NCI-H510A treated with DMSO at 0.1 percent for 48 hours (cell line): Measurements from ENCODE around the gene ETV3.

Experiments used
- DNase-seq: peaks from one replicate; lab custom pipeline; 2025; lab: John Stamatoyannopoulos, UW

Gene ETV3

DNA sequence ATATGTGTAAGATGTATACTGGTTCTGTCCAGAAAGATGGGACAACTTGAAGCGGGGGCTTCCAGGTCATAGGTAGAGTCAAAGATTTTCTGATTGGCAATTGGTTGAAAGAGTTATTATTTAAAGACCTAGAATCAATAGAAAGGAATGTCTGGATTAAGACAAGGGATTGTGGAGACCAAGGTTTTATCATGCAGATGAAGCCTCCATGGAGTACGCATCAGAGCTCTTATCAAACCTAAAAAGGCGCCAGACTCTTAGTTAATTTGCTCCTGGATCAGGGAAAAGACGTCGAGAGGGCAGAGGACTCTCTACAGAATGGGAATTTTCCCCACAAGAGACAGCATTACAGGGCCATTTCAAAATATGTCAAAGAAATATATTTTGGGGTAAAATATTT lies 23.7 kb upstream of the ETV3 start:
- no peak for DNase-seq

DNA sequence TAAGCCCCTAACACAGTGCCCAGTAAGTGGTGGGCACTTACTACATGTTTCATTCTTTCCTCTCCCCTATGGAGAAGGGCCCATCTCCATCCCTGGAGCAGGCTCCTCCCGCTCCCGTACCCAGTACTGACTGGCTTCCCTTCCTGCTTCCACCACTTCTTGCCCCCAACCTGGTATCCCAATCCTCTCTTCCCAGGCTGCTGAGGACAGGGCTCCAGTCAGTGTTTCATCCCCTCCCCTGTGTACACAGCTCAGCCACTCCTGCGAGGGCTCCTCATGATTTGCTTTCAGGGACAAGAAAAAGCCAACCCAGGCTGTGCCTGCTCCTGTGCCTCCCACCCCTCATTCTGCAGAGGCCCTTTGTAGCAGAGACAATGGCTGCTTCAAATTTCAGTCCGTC lies 20.8 kb upstream of the ETV3 start:
- DNase-seq: no peak

DNA sequence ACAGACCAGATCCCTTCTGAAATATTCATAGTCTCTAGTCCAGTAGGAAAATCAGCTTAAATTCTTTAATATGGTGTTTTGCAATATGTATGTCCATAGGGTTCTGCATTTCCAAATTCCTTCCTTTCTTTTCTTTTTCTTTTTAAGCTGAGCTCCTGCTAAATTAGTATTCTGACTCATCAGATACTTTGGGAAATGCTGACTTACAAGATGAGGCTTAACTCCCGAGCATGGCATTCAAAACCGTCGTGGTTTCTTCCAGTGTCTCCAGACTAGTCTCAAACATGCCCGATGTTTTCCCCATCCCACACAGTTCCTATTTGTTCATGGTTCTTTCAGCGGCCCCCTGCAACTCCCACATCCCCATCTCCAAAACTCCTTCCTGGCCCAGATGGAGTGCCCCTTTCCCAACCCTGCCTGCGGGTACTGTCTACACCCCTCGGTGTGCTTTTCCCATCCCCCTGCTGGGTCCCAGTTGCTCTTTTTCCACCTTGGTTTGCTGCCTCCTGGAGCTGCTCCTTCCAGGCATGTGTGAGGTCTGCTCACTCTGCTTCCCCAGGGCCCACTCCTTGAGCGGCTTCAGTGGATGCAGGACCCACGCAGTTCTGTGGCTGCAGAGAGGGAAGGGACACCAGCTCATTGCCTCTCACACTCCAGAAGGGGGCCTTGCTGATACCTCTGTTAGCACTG lies 19.5 kb upstream of the ETV3 start:
- no peak for DNase-seq

DNA sequence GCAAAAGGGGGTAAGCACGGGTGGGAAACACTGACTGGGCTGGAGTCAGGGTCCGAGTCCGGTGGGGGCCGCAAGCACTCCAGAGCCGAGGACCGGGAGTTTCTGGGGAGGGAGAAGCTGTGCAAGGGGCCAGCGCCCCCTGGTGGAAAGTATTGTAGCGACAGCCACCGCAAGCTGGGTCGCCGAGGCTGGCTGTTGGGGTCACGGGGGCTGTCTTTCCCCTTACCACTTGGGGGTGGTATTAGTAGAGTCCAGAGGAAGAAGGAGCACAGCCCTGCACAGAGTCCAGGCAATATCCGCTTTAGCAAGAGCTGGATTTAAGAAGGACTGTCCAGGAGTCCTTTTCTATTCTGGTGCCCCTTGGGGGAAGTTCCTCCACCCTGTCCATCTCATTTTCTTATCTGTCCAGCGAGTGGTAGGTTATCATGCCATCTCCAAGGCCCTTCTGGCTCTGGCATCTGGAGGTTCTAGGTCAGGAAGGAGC lies 17.9 kb upstream of the ETV3 start:
- DNase-seq: no peak

DNA sequence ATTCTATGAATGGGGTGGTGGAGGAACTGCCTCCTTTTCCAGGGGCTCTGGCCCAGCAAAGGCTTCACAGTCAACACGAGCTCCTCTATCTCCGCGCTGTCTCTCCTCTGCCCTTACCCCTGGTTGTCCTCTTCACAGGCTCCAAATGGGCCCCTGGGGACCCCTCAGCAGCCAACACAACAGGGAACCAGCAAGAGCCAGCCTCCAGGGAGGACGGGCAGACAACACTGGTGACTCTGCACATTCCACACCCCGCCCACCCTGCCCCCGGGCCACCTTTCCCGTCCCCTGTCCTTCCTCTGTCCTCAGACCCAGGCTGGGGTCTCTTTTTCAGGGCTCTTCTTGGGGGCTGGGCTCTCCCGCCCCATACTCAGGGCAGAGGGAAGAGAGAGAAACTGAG lies 17.5 kb upstream of the ETV3 start:
- DNase-seq: no peak

DNA sequence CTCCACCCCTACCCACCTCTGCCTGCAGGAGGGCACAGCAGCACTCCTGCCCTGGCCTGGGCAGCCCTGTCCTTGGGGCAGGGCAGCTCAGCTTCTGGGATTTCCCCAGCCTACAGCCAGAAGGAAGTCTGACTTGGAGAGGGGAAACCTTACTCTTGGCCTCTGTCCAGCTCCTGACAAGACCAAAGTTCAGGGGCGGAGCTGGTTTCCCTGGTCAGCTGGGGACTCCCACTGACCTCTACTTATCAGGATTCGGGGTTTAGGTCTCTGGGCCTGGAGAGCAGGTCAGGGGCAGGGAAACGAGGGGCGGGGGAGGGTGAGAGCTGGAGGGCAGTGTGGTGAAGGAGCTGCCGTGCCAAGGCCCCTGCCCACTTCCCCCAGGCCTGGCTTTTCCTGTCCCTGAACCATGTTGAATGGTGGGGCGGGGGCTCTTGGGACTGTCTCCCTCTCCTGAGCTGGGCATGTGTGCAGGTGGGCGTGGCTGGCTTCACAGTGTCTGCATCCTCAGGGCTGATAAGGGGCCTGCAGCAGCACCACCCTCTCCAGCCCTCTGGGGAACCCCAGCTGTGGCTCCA lies 16.8 kb upstream of the ETV3 start:
- no peak for DNase-seq

DNA sequence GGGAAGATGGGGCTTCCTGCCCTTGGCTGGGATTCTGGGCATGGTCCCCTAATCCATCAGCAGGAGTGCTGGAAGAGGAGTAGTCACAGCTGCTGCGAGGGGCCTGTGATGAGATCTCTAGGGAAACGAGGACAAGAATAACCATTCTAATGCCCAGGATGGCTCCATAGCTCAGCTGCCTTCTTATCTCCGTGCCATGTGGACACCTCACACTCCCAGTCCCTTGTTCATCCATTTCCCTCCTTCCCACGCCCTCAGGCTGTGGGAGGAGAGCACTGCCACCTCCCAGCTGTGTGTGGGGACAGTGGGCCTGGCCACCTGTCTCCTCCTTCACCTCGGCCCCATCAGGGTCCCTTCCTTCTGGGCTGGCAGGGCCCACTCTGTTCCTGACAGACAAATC lies 16.1 kb upstream of the ETV3 start:
- no peak for DNase-seq

DNA sequence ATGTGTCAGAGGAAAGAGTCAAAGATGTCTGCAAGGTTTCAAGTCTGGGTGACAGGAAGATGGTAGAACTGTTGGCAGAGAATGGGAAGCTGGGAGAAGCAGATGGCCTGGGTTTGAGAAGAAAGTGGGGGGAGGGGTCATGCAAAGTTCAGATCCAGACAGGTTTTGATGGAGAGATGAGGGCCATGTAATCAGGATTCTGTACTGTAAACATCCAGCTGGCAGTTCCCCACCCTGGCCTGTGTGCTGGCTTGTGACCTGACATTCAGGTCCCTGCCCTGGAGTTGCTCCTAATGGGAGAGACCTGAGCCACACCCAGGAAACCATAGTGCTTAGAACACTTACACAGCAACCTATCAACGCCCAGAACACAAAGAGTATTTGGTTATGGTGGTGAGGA lies 15.6 kb upstream of the ETV3 start:
- DNase-seq: no peak

DNA sequence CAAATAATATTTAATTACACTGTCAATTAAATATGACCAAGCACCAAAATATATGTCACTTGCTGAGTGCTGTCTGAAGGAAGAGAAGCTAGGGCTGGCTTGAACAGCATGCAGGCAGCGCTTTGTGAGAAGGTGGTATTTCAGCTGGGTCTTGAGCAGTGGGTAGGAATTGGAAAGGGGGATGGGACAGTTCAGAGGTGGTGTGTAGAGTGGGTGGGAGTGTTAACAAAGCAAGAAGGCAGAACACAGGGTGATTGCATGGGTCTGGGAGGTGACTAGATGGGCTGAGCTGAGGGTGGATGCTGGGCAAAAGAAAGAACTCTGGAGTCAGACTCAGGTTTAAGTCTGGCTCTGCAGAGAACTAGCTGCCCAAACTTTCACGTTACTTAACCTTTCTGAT lies 14.3 kb upstream of the ETV3 start:
- DNase-seq: no peak

DNA sequence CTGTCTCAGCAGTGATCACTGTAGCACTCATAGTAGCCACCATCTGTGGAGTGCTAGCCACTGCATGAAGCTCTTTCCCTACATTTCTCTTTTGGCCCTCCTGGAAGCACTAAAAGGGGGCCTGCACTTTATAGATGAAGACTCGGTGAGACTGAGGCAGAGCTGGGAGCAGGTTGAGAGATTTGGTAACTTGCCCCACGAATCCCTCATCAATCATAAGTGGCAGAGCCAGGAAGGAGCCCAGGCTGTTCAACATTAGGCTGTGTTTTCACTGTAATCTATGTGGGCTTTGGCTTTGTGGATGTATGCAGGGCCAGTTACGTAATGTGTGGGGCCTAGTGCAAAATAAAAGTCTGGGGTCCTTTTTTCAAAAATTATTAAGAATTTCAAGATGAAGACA lies 13.3 kb upstream of the ETV3 start:
- DNase-seq: no peak

DNA sequence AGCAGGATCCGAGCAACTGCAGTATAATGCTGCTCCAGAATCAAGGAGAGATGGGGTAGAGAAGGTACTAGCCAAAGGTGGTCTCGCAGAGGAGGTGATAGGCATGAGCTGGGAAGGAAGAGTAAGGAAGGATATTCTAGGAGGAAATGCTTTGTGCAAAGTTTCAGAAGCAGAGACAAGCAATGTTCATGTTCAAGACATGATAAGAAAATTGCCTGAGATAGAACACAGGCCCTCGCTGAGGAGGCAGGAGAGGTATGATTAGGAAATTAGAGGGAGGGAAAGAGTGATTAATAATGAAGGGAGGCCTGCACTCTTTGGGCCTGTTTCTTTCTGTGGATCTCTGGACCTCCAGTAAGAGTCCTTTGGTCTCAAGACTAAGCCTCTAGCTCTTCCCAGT lies 12.9 kb upstream of the ETV3 start:
- no peak for DNase-seq

DNA sequence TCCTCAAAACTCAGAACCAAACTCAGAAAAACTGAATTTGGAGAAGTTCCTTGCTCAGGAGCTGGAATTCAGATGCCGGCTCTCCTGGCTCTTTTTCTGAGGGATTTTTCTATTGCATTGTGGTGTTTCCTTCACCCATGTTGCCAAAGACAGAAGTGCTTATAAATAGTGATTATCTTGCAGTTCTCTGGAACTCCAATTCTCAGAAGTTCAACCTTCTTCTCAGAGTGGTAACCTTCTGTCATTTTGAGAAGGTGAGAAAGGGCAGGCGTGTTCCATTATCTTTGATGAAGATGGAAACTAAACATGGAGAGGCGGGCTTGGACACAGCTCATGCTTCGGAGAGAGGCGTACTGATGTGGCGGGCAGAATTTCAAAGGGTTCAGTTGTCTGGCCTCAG lies 12.4 kb upstream of the ETV3 start:
- DNase-seq: no peak

DNA sequence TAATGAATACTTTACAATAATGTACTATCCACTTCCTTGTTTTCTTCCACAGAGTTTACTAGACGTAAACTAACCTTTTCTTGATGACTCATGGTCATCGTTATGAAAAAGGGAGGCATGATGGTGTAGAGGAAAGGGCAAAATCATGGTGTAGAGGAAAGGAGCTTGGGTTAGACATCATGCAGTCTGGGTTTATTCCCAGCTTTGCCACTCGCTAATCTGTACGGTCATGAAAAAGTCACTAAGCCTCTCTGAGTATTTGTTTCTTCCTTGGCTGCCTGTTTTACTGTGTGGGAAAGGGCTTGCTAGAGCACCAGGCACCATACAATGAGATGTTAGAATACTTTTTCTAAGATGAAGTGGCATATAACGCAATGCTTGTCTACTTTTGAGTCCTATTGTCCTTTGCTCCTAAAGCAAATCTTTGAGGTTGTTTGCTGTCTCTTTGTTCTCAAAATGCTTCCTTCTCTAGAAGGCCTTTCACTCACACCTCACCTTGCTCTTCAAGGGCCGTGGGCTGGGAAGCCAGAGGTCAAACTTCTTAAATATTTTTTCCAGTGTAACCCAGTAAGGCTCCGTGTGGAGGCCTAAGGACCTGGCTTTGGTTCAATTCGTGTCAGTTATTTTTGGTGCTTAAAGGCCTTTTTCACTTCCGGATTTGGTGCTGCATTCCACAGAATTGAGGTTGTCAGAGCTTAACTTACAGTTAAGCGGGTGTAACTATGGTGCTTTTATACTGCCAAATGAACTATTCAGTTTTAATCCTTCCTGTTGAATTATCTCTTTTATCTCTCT lies 9.9 kb upstream of the ETV3 start:
- DNase-seq: no peak

DNA sequence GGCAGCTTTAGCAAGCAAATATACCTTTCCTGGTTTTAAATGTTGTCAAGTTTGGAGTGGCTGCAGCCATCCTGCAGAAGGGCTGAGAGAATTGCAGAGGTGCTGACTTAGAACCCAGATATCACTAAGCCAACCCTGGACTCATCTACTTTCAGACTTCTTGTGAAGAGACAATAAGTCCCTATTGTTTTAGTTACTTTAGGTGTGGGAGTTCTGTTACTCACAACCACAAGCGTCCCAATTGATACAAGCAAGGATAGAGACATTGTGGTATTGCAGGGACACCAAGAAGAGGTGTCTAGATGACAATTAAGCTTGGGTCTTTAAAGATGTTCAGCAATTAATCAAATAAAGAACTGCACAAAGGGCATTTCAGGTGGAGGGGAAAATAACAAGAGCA lies 8.8 kb upstream of the ETV3 start:
- no peak for DNase-seq

DNA sequence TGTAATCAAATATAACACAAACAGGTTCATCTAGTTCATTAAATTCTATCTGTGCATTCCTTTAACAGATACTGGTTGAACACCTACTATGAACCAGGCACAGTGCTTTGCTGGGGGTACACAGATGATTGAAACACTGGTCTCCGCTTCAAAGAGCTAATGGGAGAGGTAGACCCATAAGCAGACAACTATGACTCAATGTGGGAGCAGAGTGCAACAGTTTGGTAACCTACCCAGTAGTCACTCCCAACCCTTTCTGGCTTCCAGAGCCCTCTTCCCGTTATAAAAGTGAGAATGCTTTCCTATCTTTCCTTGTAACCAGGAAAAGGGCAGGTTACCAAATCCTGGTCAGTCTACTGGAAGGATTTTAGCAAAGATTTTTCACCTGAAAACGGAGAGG lies 8.0 kb upstream of the ETV3 start:
- DNase-seq: no peak

DNA sequence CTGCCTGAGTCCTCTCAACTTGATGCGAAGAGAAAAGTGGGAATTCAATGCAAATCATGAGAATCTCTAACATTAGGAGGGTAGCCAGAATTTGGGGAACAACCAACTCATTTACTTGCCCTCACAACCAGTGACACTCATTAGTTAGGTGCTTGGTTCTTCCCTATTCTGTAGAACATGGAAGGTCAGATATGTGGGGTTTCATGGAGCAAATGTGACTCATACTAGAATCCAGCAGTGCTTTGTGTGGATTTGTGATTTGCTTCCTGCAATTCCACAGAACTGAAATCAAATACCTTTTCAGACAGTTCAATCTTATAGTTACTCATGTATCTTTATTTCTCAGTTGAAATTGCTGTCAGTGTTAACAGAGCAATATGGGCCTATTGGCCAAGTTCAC lies 6.9 kb upstream of the ETV3 start:
- no peak for DNase-seq

DNA sequence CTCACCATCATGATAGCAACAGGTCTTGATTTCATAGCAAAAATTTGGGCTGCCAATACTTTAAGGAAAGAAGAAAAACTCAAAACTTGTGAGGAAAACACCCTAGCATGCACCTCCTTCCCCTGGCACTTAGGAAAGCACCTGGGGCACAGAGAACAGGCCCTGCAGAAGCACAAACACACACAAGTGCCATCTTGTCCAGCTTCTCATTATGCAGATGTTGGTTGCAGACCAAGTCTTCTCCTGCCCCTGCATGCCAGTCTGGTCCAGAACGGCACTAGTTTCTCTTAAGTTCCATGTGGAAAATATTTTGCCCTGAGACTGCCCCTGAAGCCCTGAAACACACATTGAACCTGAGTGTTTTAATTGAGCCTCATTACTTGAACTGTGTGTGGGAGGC lies 6.3 kb upstream of the ETV3 start:
- DNase-seq: no peak

DNA sequence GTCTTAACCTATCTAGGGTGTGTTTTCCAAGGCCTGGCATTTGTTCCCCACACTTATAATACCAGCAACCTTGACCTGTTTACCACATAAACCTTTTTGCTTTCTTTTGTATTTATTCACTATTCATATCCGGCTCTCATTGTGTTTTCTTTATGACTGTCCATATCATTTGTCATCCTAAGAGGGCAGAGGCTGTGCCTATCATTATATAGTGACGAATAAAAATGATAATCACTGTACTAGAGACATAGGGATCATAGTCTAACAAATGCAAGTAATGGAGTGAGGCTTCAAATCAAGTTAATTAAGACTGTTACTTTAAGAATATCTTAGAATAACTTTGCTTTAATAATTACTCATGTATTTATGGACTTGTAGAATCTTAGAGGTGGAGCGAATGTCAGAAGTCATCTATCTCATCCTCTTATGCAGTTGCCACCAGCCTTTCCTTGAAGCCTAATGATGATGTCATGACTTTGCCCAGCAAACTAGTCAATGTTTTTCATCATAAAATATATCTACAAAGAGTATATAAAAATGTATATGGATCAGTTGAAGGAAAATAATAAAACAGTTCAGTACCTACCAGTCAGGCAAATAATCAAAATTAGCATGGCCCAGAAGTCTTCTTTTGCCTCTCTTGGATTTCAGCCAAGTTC lies 4.7 kb upstream of the ETV3 start:
- no peak for DNase-seq

DNA sequence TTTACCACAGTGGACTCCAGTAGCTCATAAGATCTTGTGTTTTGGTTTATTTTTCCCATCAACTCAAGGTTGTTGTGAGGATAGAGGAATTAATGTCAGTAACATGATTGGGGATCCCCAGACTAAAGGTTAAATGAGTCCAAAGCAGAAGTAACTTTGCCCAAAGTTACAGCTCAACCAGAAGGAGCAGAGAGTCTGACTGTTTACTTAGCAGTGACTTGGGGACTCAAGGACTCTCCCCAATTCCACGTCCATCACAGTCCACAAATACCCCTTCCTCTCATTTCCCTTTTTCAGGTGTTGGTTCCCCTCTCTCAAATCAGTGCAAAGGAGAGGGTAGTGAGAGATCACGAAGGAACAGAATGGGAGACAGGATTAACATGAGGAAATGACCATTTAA lies 4.0 kb upstream of the ETV3 start:
- DNase-seq: no peak

DNA sequence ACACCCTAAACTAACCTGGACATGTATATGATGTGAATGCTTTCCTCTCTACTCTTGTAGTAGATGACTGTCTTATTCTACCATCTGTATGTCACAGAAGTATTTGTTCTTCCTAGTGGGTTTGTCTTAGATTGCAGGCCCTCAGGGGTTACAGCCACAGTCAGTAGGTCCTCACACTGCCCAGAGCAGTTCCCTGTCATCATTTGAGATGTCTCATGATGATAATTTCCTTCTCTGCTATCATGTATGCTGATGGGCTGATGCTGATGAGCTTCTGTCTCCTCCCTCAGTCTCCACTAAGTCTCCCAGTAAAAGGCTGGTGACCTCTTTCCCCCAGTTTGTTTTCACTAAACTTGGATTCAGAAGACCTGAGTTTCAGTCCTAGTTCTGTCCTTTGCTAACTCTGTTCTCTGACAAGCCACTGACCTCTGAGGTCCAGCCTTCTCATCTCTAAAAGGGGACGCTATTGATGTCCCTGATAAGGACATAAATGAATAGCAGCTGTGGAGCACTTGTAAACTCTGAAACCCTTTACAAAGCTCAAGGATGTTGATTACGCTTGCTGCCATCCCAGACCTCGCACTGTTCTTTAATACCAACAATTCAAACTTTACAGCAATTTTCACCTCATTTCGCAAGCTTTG lies 3.1 kb upstream of the ETV3 start:
- DNase-seq: no peak

DNA sequence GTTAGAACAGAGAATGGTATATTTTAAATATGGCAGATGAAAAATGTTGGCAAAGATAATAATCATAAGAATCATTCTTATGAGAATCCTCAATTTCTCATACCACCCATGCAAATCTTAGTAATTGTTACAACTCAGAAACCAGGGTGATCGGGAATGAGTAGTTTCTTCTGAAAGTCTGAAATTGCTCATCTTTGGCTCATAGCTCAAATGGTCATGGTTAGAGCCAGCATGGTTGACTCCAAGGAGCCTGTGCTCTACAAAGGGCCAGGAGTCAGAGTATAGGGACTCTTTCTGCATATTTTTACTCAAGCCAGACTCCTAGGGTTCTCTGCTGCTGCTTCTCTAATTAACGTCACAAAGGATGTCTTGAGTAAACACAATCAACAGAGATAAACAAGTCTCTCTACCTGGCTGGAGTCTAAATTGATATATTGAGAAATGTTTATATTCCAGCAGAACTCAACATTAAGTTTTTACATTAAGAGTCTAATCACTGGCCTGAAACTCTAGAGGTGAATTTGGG lies 1.9 kb upstream of the ETV3 start:
- no peak for DNase-seq

DNA sequence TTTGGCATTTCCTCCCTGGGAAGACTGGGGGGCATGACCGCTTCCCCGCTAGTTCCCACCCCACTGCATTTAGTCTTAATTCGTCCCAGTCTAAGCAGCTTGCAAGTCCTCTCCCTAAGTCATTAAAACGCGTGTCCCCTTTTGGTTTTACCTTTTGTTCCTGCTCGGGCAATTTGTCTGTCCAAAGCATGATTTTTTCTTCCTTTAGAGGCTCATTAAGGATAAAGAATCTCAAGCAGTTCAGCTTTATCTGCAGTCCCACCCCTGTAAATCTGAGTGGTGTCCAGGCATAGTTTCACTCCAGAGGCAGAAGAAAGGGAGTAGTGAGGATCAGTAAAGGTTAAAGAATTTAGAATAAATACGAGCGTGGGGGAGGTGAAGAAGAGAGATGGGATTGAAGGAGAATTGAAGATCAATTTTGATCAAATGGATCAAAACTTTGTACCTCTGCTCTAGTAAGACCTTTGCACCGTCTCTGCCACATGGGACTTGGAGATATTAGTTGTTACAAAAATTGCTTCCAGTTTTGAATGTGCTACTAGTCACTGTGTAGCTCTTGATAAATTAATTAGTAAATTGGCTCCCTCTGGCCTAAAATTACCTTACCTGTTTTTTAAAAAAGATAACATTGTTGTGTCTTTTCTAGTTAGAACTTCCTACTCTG lies 989 bp upstream of the ETV3 start:
- peak; percentile 20 for DNase-seq
